Measurements from ENCODE around the gene PDE3A.

DNA sequence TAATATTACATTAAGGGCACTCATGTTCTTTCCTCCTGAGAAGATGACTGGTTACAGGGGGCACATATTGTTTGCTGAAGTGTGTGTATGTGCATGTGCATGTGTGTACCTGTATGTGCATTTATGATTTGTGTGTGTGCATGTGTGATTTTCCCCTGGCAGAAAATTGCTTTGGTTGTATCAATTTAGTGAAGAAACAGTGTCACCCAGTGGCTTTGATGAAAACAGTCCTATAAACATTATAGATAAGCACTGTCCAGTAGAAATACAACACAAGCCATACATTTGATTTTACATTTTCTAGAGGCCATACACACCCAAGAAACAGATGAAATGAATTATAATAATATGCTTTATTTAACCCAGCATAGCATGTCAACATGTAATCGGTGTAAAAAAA is 8.6 kb downstream of the PDE3A start:
- TF ChIP-seq, protein P1, sequence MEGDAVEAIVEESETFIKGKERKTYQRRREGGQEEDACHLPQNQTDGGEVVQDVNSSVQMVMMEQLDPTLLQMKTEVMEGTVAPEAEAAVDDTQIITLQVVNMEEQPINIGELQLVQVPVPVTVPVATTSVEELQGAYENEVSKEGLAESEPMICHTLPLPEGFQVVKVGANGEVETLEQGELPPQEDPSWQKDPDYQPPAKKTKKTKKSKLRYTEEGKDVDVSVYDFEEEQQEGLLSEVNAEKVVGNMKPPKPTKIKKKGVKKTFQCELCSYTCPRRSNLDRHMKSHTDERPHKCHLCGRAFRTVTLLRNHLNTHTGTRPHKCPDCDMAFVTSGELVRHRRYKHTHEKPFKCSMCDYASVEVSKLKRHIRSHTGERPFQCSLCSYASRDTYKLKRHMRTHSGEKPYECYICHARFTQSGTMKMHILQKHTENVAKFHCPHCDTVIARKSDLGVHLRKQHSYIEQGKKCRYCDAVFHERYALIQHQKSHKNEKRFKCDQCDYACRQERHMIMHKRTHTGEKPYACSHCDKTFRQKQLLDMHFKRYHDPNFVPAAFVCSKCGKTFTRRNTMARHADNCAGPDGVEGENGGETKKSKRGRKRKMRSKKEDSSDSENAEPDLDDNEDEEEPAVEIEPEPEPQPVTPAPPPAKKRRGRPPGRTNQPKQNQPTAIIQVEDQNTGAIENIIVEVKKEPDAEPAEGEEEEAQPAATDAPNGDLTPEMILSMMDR (IDR thresholded peaks at IDR 0.05): peak in 2 of 6 experiments; percentile 24 to 39
- no peak for TF ChIP-seq POLR2AphosphoS5 (IDR thresholded peaks at IDR 0.05)
